Measurements from ENCODE around the gene MED29. TPM values are rescaled to one million over a fixed set of nuclear protein-coding genes. Genes with fewer than 3 reads are reported as not detected.
A peak's percentile ranks its signal among the peaks of the same experiment; 100 is the strongest.

The MED29 gene
- total and polyA plus RNA-seq, 2 of the 13 experiments (the other 11 are each of a cell fraction or from before 2014, with no cell fraction given) = 14.0 to 19.7 TPM

GRCh38 chr19:39410017-39410830 is 19.0 kb downstream of the MED29 start (continued):
- TF ChIP-seq ZNF280B (CRISPR knock-in tag; IDR thresholded peaks at IDR 0.05; ENCODE audit: borderline replicate concordance) (no peak), RFX3 (CRISPR knock-in tag; IDR thresholded peaks at IDR 0.05) (no peak), ZNF274 (CRISPR knock-in tag; IDR thresholded peaks at IDR 0.05) (peak; percentile 58; the same call in 1 of the 2 replicates), TERF1 (CRISPR knock-in tag; IDR thresholded peaks at IDR 0.05) (no peak), ZNF160 (CRISPR knock-in tag; IDR thresholded peaks at IDR 0.05) (no peak), DPF2 (CRISPR knock-in tag; IDR thresholded peaks at IDR 0.05; ENCODE audit: borderline replicate concordance, low read depth) (no peak), ZNF460 (CRISPR knock-in tag; IDR thresholded peaks at IDR 0.05; ENCODE audit: borderline replicate concordance) (no peak), GRHL1 (CRISPR knock-in tag; conservative IDR thresholded peaks at IDR 0.05) (no peak), HNRNPK (IDR thresholded peaks at IDR 0.05; ENCODE audit: low read depth, low read length, poor library complexity, severe bottlenecking) (peak; percentile 98), MLX (CRISPR knock-in tag; IDR thresholded peaks at IDR 0.05) (no peak), JARID2 (CRISPR knock-in tag; IDR thresholded peaks at IDR 0.05; ENCODE audit: insufficient replicate concordance) (no peak), ZNF317 (CRISPR knock-in tag; IDR thresholded peaks at IDR 0.05) (no peak), ZNF704 (CRISPR knock-in tag; IDR thresholded peaks at IDR 0.05; ENCODE audit: borderline replicate concordance) (no peak), KMT2B (CRISPR knock-in tag; IDR thresholded peaks at IDR 0.05) (no peak), ZNF451 (CRISPR knock-in tag; IDR thresholded peaks at IDR 0.05) (no peak), HDAC2 (CRISPR knock-in tag; IDR thresholded peaks at IDR 0.05) (no peak), TFE3 (CRISPR knock-in tag; IDR thresholded peaks at IDR 0.05) (no peak), ZNF558 (CRISPR knock-in tag; IDR thresholded peaks at IDR 0.05; ENCODE audit: borderline replicate concordance) (no peak), ZNF383 (CRISPR knock-in tag; IDR thresholded peaks at IDR 0.05; ENCODE audit: borderline replicate concordance) (no peak; the same call in 1 of the 2 replicates), ZNF775 (CRISPR knock-in tag; IDR thresholded peaks at IDR 0.05; ENCODE audit: borderline replicate concordance) (no peak), RFX5 (IDR thresholded peaks at IDR 0.05; ENCODE audit: low read depth, low read length) (no peak)

All from HepG2 (cell line).